Osteoblast (primary cell): Measurements from ENCODE around the gene PDGFRA. TPM values are rescaled to one million over a fixed set of nuclear protein-coding genes. Genes with fewer than 3 reads are reported as not detected.
A peak's percentile ranks its signal among the peaks of the same experiment; 100 is the strongest.

Source experiments
- DNase-seq: peaks from one replicate; pipeline ENCODE4 v3.0.0; 2011; ENCODE audit warnings: low spot score, mixed read lengths; ENCODE audit not compliant: insufficient read length; ENCODE audit errors: missing footprints
- H2AFZ ChIP-seq: 2 replicates; pipeline ENCODE4 v1.6.0; 2011; ENCODE audit warnings: mild to moderate bottlenecking, low read length
- H3K27ac ChIP-seq: 2 replicates; pipeline ENCODE4 v1.5.1; 2011; ENCODE audit warnings: mild to moderate bottlenecking, low read depth, low read length, moderate library complexity
- H3K27me3 ChIP-seq: 2 replicates; pipeline ENCODE4 v1.6.0; 2012; ENCODE audit warnings: mild to moderate bottlenecking, control low read depth, inconsistent platforms, low read length, moderate library complexity; ENCODE audit not compliant: insufficient read depth
- H3K36me3 ChIP-seq: 2 replicates; pipeline ENCODE4 v1.5.1; 2011; ENCODE audit warnings: mild to moderate bottlenecking, low read length, control low read depth, moderate library complexity; ENCODE audit not compliant: insufficient read depth
- H3K4me1 ChIP-seq: 2 replicates; pipeline ENCODE4 v1.5.1; 2011; ENCODE audit warnings: mild to moderate bottlenecking, low read length, control low read depth, moderate library complexity; ENCODE audit not compliant: insufficient read depth
- H3K4me2 ChIP-seq: 2 replicates; pipeline ENCODE4 v1.6.0; 2011; ENCODE audit warnings: mild to moderate bottlenecking, low read length; ENCODE audit not compliant: insufficient read depth
- H3K4me3 ChIP-seq: fragments of 200-600 bp; sonication (generic); 3 replicates; pipeline ENCODE4 v1.5.1; 2012; ENCODE audit warnings: mild to moderate bottlenecking, low read length, inconsistent platforms; ENCODE audit not compliant: insufficient read depth
- H3K79me2 ChIP-seq: 2 replicates; pipeline ENCODE4 v1.6.0; 2012; ENCODE audit warnings: mild to moderate bottlenecking, low read length, control low read depth, inconsistent platforms; ENCODE audit not compliant: insufficient read depth
- H3K9me3 ChIP-seq: 2 replicates; pipeline ENCODE4 v1.5.1; 2011; ENCODE audit warnings: low read depth, low read length, control low read depth
- H4K20me1 ChIP-seq: 2 replicates; pipeline ENCODE4 v1.6.0; 2012; ENCODE audit warnings: mild to moderate bottlenecking, low read length, control low read depth; ENCODE audit not compliant: insufficient read depth
- CTCF ChIP-seq: IDR thresholded peaks from 2 replicates; pipeline ENCODE4 v1.5.1; 2011; ENCODE audit warnings: mild to moderate bottlenecking, low read depth, low read length, moderate library complexity; ENCODE audit errors: extremely low read depth
- total RNA-seq: library from RNA; depleted of rRNA; stranded (reverse); fragments of >200 nt; gene quantifications from 2 replicates; pipeline ENCODE4 v1.2.3, GENCODE V29; 2012

The PDGFRA gene
- 316 and 373 TPM in 2 replicates for total RNA-seq

- peak within 1 kb of the TSS; percentile 72 for H2AFZ ChIP-seq
- peak within 1 kb of the TSS; percentile 75 for H3K27ac ChIP-seq
- H3K4me2 ChIP-seq, result peak within 1 kb of the TSS; percentile 94
- H3K4me3 ChIP-seq, result peak within 1 kb of the TSS; percentile 93
- peaks cover 48% of the 10 kb centered on the region for H3K79me2 ChIP-seq
- H3K27me3 ChIP-seq, result no peaks in the 10 kb centered on the region
- peaks cover 25% of the 10 kb centered on the region for H4K20me1 ChIP-seq
- H3K4me1 ChIP-seq, result peaks cover 17% of the 10 kb centered on the region
- TF ChIP-seq CTCF, result no peak
- DNase-seq, result peak; percentile 92
- no peaks in the 10 kb centered on the region for H3K9me3 ChIP-seq
- no peaks in the 10 kb centered on the region for H3K36me3 ChIP-seq
Observed at GRCh38 chr4:54228961-54229501, at the start of gene PDGFRA. PDGFRA (plus strand) TSS chr4:54229293; CDS start chr4:54258769, 29,476 bp downstream.

DNA sequence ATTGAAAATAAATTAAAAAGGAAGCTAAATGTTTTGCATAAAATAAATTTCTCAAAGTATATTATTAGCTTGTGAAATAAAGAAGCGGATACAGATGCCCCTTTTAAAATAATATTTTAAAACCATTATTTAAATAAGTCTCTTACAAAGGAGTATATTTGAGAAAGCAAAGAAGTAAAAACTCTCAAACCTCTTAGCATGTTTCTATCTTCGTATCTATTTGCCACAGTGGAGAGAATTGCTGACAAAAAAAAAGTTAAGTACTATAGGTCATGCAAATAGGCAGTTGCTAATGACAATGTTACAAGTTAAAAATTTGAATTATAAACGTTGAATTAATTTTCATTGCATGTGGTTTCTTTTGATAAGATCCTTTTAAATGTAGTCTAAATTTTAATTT lies 44.5 kb upstream of the PDGFRA start:
- H3K79me2 ChIP-seq, result no peaks in the 10 kb centered on the region
- no peak for TF ChIP-seq CTCF

DNA sequence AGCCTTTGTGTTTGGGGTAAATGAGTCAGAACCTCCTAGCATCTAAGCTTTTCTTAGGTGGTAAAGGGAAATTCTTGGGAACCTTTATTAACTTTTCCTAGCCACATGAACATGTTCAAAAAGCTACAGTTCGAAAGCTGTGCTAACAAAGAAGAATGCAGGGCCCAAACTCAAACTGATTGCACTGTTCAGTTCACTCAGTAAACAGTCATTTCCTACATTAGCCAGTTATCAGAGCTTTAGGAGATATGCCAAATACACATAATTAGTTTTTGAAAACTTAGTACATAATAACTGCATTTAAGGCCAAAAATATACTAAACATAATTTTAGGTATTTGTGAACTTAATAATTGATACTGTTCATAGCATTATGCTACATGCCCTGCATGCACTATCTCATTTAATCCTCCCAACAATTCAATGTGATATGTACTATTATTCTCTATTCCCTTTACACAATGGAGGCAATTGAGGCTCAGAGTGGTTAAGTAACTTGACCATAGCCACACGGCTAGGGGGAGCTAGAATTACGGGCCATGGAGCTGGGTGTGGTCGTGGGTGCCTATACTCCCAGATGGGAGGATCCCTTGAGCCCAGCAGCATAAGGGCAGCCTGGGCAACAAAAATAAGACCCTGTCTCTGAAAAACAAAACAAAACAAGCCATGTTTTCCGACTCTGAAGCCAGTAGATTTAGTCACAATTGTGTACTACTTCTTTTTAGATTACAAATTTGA lies 43.9 kb upstream of the PDGFRA start:
- DNase-seq, result peak; percentile 27
- no peaks in the 10 kb centered on the region for H3K9me3 ChIP-seq
- H4K20me1 ChIP-seq, result no peaks in the 10 kb centered on the region
- TF ChIP-seq CTCF, result no peak
- no peaks in the 10 kb centered on the region for H3K27me3 ChIP-seq
- H3K4me3 ChIP-seq, result no peak overlapping the region
- H3K4me1 ChIP-seq, result no peaks in the 10 kb centered on the region
- no peak overlapping the region for H2AFZ ChIP-seq
- H3K36me3 ChIP-seq, result no peaks in the 10 kb centered on the region
- H3K27ac ChIP-seq, result no peak overlapping the region
- H3K4me2 ChIP-seq, result no peak overlapping the region
- no peaks in the 10 kb centered on the region for H3K79me2 ChIP-seq

More for the DNA sequence above, 44.5 kb upstream of the PDGFRA start:
- Histone ChIP-seq H2AFZ (no peak overlapping the region), H3K27me3 (no peaks in the 10 kb centered on the region), H3K9me3 (no peaks in the 10 kb centered on the region), H3K27ac (no peak overlapping the region), H4K20me1 (no peaks in the 10 kb centered on the region), H3K36me3 (no peaks in the 10 kb centered on the region), H3K4me1 (no peaks in the 10 kb centered on the region), H3K4me2 (no peak overlapping the region), H3K4me3 (no peak overlapping the region)
- no peak for DNase-seq

GRCh38 chr4:54185866-54186265 lies 43.2 kb upstream of the PDGFRA start:
- Histone ChIP-seq H3K4me1 (no peaks in the 10 kb centered on the region), H3K4me2 (no peak overlapping the region), H2AFZ (no peak overlapping the region), H3K4me3 (no peak overlapping the region), H3K36me3 (no peaks in the 10 kb centered on the region), H3K79me2 (no peaks in the 10 kb centered on the region), H3K27ac (no peak overlapping the region), H3K27me3 (no peaks in the 10 kb centered on the region), H3K9me3 (no peaks in the 10 kb centered on the region), H4K20me1 (no peaks in the 10 kb centered on the region)
- DNase-seq, result no peak
- TF ChIP-seq CTCF, result no peak
